Spinal cord (tissue), 10 donors: ENCODE data around the gene PSMD2. TPM values are rescaled to one million over a fixed set of nuclear protein-coding genes. Genes with fewer than 3 reads are reported as not detected.

Experiments
- DNase-seq, 6 donors: peaks; one replicate each; pipeline versions ENCODE4 v3.0.0 to v3.0.0-alpha.2; 2013 to 2015; ENCODE audit warnings: low spot score in 6 of 6, low read depth in 4 of 6
- H3K27ac ChIP-seq: one replicate; pipeline ENCODE4 v1.5.1; 2013; ENCODE audit warnings: low read depth, low read length, control low read depth
- H3K27me3 ChIP-seq: one replicate; pipeline ENCODE4 v1.6.1; 2013; ENCODE audit warnings: low read length; ENCODE audit not compliant: control insufficient read depth, insufficient read depth
- H3K36me3 ChIP-seq: one replicate; pipeline ENCODE4 v1.6.1; 2013; ENCODE audit warnings: low read length; ENCODE audit not compliant: control insufficient read depth, insufficient read depth
- H3K4me1 ChIP-seq: one replicate; pipeline ENCODE4 v1.6.1; 2013; ENCODE audit warnings: low read length; ENCODE audit not compliant: control insufficient read depth, insufficient read depth
- H3K4me3 ChIP-seq: one replicate; pipeline ENCODE4 v1.5.1; 2013; ENCODE audit warnings: low read depth, low read length, control low read depth
- H3K9me3 ChIP-seq: one replicate; pipeline ENCODE4 v1.6.1; 2013; ENCODE audit warnings: low read length; ENCODE audit not compliant: control insufficient read depth, insufficient read depth
- whole genome bisulfite sequencing: methylation state at CpG from one replicate; pipeline ENCODE4 v1.1.5; 2013; ENCODE audit warnings: missing lambda C conversion rate; ENCODE audit not compliant: insufficient coverage; 5-methylcytosine and 5-hydroxymethylcytosine counted together
- polyA plus RNA-seq, 2 donors: library from polyadenylated mRNA; unstranded; fragments of 120-200 nt; gene quantifications; one replicate each; pipeline ENCODE4 v1.2.1, GENCODE V29; 2013; ENCODE audit not compliant: insufficient read length in 2 of 2
- total RNA-seq, 2 donors: library from RNA; depleted of rRNA in 1 of 2; stranded (reverse); fragments of 120-200 nt in 1 of 2; fragments of >200 nt in 1 of 2; gene quantifications; one replicate each; pipeline versions ENCODE4 v1.2.3 to v1.2.4, GENCODE V29; 2013 to 2014
- donor health status: healthy.

The PSMD2 gene
- total and polyA plus RNA-seq, 4 donors = 177 to 275 (median 253) TPM

GRCh38 chr3:184343200-184343876 is 44.3 kb downstream of the PSMD2 start:
- no peak overlapping the region for H3K27ac ChIP-seq
- no peaks in the 10 kb centered on the region for H3K27me3 ChIP-seq
- DNase-seq = peak in 1 of 6 donors; percentile 68
- H3K4me1 ChIP-seq = peaks cover 62% of the 10 kb centered on the region
- H3K36me3 ChIP-seq = peaks cover 66% of the 10 kb centered on the region
- H3K9me3 ChIP-seq = no peaks in the 10 kb centered on the region
- no peak overlapping the region for H3K4me3 ChIP-seq
- 47% methylated on average over 5 of the region's 5 CpGs for WGBS

DNA sequence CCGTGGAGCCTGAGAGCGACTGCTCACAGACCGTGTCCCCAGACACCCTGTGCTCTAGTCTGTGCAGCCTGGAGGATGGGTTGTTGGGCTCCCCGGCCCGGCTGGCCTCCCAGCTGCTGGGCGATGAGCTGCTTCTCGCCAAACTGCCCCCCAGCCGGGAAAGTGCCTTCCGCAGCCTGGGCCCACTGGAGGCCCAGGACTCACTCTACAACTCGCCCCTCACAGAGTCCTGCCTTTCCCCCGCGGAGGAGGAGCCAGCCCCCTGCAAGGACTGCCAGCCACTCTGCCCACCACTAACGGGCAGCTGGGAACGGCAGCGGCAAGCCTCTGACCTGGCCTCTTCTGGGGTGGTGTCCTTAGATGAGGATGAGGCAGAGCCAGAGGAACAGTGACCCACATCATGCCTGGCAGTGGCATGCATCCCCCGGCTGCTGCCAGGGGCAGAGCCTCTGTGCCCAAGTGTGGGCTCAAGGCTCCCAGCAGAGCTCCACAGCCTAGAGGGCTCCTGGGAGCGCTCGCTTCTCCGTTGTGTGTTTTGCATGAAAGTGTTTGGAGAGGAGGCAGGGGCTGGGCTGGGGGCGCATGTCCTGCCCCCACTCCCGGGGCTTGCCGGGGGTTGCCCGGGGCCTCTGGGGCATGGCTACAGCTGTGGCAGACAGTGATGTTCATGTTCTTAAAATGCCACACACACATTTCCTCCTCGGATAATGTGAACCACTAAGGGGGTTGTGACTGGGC is 45.7 kb downstream of the PSMD2 start:
- 39% methylated on average over 14 of the region's 24 CpGs for WGBS
- peaks cover 64% of the 10 kb centered on the region for H3K36me3 ChIP-seq
- no peak overlapping the region for H3K4me3 ChIP-seq
- no peaks in the 10 kb centered on the region for H3K9me3 ChIP-seq
- no peak for DNase-seq
- H3K27ac ChIP-seq = peak overlapping the region; percentile 79
- peaks cover 48% of the 10 kb centered on the region for H3K4me1 ChIP-seq
- H3K27me3 ChIP-seq = no peaks in the 10 kb centered on the region

GRCh38 chr3:184345317-184346144 is 46.5 kb downstream of the PSMD2 start:
- Histone ChIP-seq H3K4me3 (no peak overlapping the region), H3K9me3 (no peaks in the 10 kb centered on the region), H3K27me3 (no peaks in the 10 kb centered on the region), H3K36me3 (peaks cover 62% of the 10 kb centered on the region), H3K27ac (peak overlapping the region; percentile 79), H3K4me1 (peaks cover 41% of the 10 kb centered on the region)
- WGBS = 10% methylated on average over 9 of the region's 14 CpGs
- peak in 3 of 6 donors; percentile 73 to 88 (median 82) for DNase-seq

GRCh38 chr3:184346480-184347190 is 47.6 kb downstream of the PSMD2 start:
- WGBS = 82% methylated on average over 18 of the region's 20 CpGs
- no peak overlapping the region for H3K27ac ChIP-seq
- no peaks in the 10 kb centered on the region for H3K27me3 ChIP-seq
- DNase-seq = no peak
- peaks cover 58% of the 10 kb centered on the region for H3K36me3 ChIP-seq
- H3K4me3 ChIP-seq = no peak overlapping the region
- H3K4me1 ChIP-seq = peaks cover 41% of the 10 kb centered on the region
- no peaks in the 10 kb centered on the region for H3K9me3 ChIP-seq

GRCh38 chr3:184347321-184348056 is 48.4 kb downstream of the PSMD2 start:
- no peaks in the 10 kb centered on the region for H3K9me3 ChIP-seq
- WGBS = 85% methylated on average over 8 of the region's 12 CpGs
- H3K4me3 ChIP-seq = no peak overlapping the region
- peaks cover 50% of the 10 kb centered on the region for H3K4me1 ChIP-seq
- no peaks in the 10 kb centered on the region for H3K27me3 ChIP-seq
- H3K27ac ChIP-seq = peak overlapping the region; percentile 25
- H3K36me3 ChIP-seq = peaks cover 58% of the 10 kb centered on the region
- DNase-seq = peak in 1 of 6 donors; percentile 47

- WGBS = 100% methylated on average over 3 of the region's 4 CpGs
- Histone ChIP-seq H3K27ac (no peak overlapping the region), H3K27me3 (no peaks in the 10 kb centered on the region), H3K36me3 (peaks cover 58% of the 10 kb centered on the region), H3K9me3 (no peaks in the 10 kb centered on the region), H3K4me3 (no peak overlapping the region), H3K4me1 (peaks cover 52% of the 10 kb centered on the region)
- DNase-seq = no peak
Measured at GRCh38 chr3:184348057-184348382, 49.0 kb downstream of the PSMD2 start.

GRCh38 chr3:184349563-184350470 is 50.8 kb downstream of the PSMD2 start:
- no peak overlapping the region for H3K27ac ChIP-seq
- no peak for DNase-seq
- WGBS = 55% methylated on average over 8 of the region's 10 CpGs

GRCh38 chr3:184350618-184351017 is 51.6 kb downstream of the PSMD2 start:
- WGBS = 100% methylated on average over 5 of the region's 6 CpGs
- Histone ChIP-seq H3K9me3 (no peaks in the 10 kb centered on the region), H3K27ac (no peak overlapping the region), H3K4me3 (no peak overlapping the region), H3K36me3 (peaks cover 63% of the 10 kb centered on the region), H3K27me3 (no peaks in the 10 kb centered on the region), H3K4me1 (peaks cover 37% of the 10 kb centered on the region)
- DNase-seq = no peak

More at GRCh38 chr3:184349563-184350470, 50.8 kb downstream of the PSMD2 start:
- H3K36me3 ChIP-seq = peaks cover 63% of the 10 kb centered on the region
- no peaks in the 10 kb centered on the region for H3K27me3 ChIP-seq
- H3K4me3 ChIP-seq = no peak overlapping the region
- H3K9me3 ChIP-seq = no peaks in the 10 kb centered on the region
- H3K4me1 ChIP-seq = peaks cover 45% of the 10 kb centered on the region
